GM19240 (cell line): ENCODE data around the gene ME1.
A peak's percentile ranks its signal among the peaks of the same experiment; 100 is the strongest.
"Not testable (repeated sequence)": the region's sequence is repeated elsewhere in the genome, so short reads cannot be mapped to it uniquely, and the experiment has no call there.

Experiments used
- DNase-seq: peaks from one replicate; pipeline ENCODE4 v3.0.0; 2011; ENCODE audit warnings: low spot score; ENCODE audit not compliant: insufficient read length

Gene ME1

GRCh38 chr6:83258517-83258916, 172.3 kb downstream of the ME1 start:
- DNase-seq, result no peak

DNA sequence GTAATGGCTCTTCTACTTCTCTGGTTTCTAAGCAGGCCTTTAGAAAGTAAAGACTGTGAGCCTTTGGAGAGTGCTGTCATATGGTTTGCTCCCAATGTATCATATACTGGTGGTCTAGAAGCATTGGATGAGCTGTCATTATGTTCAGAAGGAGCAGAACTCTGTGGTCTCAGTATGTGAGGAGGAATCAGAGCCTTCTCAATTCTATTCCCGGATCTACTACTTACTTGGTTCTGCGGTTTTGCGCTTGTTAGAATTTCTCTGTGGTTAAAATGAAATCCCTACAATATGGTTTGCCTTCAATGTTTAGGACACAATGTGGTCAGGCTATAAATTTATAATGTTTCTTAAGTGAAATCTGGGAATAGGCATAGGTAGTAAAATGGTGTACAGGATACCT, 173.1 kb downstream of the ME1 start:
- no peak for DNase-seq

- not testable (repeated sequence) for DNase-seq
Observed at GRCh38 chr6:83256719-83257118, 174.1 kb downstream of the ME1 start.

DNA sequence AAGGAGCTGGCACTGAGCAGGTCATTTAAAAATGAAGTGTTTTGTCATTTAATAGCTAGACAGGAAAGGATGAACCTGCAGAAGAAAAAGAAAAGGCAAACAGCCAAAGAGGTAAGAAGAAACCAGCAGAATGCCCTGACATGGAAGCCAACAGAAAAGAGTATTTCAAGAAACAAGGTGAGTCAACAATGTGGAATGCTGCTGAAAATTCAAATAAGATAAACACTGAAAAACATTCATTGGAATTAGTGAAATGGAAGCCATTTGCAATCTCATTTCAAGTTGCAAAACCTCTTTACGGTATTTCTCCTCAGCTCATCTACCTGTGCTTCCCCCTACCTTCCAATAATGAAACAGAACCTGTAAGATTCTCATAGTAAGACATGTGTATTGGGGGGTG, 178.1 kb downstream of the ME1 start:
- no peak for DNase-seq

GRCh38 chr6:83250235-83250634, 180.6 kb downstream of the ME1 start:
- no peak for DNase-seq

GRCh38 chr6:83247471-83247870, 183.4 kb downstream of the ME1 start:
- DNase-seq, result no peak

GRCh38 chr6:83231146-83231545, 199.7 kb downstream of the ME1 start:
- DNase-seq, result no peak

DNA sequence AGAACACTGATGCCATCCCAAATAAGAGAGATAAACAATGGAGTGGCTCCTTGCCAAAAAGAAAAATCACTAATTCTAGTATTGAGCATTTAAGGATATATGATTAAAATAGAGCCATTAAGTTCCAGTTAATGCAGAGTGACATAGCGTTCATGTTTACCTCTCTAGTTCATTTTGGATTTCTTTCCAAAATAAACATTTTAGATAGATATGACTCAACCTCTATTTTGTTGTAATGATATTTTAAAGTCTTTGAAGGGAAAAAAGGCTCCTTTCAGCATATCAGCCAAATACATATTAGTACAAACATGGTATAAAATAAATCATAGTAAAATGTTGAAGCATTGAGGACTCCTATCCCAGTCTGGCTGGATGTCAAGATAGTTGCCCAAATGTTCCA, 204.3 kb downstream of the ME1 start:
- DNase-seq, result no peak

- DNase-seq, result no peak
Observed at GRCh38 chr6:83221889-83222479, 208.9 kb downstream of the ME1 start.

DNA sequence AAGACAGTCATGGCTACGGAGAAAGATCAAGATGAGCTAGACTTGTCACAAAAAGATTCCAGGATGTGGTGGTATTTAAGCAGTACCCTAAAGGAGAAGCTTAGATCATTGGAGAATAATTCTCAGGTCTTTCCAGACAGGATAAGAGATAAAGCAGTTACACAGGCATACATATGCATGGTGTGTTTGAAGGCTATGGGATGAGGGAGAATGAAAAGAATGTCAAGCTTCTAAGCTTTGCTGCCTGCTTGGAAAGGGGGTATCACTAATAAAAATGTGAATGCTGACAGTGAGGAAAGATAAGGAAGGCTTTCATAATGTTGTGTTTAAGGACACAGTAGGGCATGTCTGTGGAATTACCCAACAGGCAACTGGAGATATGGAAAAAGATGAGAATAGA, 209.6 kb downstream of the ME1 start:
- no peak for DNase-seq

- no peak for DNase-seq
Observed at GRCh38 chr6:83220121-83220520, 210.7 kb downstream of the ME1 start.

GRCh38 chr6:83218646-83219045, 212.2 kb downstream of the ME1 start:
- no peak for DNase-seq

DNA sequence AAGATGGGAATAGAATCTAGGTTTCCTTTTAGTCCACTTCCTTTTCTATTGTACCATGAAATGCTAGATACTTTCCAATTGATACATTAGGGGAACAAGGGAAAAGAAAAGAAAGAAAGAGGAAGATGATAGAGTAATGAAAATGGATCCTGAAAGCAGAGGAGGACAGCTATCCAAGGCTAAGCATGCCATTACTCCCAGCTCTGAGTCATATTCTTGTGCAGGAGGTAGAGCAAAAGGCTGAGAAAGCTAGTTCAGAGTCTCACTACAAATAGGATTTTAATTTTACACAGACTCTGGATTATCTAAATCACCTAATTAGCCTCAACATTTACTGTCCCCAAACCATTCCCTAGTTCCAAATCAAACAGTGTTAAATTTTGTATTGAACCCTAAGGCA, 214.0 kb downstream of the ME1 start:
- DNase-seq, result no peak

DNA sequence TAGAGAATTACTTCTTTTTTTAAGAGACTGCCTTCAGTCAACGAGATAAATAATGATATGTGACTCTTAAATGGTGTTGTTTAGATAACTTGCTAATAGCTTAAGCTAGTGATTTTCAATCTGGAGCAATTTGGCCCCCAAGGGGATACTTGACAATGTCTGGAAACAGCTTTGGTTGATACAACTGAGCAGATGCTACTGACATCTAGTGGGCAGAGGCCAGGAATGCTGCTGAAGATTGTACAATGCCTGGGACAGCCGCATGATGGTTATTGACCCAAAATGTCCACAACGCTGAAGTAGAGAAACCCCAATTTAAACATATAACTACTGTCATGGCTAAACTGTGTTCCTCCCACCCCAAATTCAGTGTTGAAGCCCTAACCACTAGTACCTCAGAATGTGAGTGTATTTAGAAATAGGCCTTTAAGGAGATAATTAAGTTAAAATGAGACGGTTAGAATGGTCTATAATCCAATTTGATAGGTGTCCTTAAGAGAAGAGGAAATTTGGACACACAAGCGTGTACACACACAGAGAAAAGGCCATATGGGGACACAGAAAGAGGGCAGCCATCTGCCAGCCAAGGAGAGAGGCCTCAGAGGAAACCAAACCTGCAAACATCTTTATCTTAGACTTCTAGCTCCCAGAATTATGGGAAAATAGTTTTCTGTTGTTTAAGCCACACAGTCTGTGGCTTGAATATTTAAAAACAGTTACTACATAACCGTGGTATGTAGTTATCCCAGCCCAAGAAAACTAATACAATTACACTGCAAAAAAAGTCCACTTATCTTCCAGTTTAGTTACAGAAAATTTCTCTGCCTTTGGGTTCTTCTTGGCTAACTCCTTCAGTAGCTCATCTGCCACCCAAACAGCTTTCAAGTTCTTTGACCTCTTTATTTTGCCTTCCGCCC, 215.5 kb downstream of the ME1 start:
- no peak for DNase-seq

GRCh38 chr6:83202031-83202430, 228.8 kb downstream of the ME1 start:
- DNase-seq, result no peak

DNA sequence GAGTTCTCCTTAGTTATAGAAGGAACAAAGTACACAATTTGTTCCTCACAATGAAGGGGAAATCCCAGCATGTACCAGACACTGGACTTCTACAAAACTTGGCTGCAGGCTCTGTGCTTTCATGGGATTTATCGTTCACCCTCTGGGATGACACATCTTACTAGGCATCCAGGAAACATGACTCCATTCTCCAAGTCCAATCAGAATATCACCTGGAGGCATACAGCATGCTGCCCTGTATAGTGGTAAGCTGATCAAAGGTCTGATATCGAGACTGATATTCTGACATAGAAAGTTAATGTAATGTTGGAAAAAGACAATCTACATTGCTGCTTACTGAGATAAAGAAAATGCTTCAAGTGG, 231.0 kb downstream of the ME1 start:
- no peak for DNase-seq

DNA sequence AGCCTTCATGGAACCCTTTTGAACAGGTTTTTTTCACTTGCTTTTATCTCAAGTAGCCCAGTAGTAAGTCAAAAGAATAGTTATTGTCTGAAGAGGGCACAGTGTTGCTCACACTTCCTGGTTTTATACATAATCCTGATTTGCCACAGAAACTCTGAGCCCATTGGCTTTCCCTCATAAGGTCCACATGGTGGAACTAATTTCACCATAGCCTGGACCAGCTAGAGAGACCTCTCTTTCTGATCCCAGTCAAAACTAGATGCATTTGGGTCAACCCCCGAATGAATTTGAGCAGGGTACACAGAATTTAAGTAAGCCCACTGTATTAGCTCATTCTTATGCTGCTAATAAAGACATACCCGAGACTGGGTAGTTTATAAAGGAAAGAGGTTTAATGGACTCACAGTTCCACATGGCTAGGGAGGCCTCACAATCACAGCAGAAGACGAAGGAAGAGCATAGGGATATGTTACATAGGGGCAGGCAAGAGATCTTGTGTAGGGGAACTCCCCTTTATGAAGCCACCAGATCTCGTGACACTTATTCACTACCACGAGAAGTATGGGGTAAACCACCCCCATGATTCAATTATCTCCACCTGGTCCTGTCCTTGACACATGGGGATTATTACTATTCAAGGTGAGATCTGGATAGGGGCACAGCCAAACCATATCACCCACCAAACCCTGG, 231.5 kb downstream of the ME1 start:
- DNase-seq, result no peak

GRCh38 chr6:83198486-83199172, 232.2 kb downstream of the ME1 start:
- DNase-seq, result no peak

GRCh38 chr6:83193747-83194566, 236.9 kb downstream of the ME1 start:
- DNase-seq, result no peak

GRCh38 chr6:83192871-83193746, 237.7 kb downstream of the ME1 start, which contains the start of the genes PGM3 and RWDD2A:
Gene PGM3, minus strand, starts transcription at chr6:83193265. Its CDS starts 2,253 bp downstream, at chr6:83191012.
Gene RWDD2A, plus strand, starts transcription at chr6:83193357. Its CDS starts 1,095 bp downstream, at chr6:83194452.
- peak; percentile 85 for DNase-seq
